ENCODE data around the gene PXK. TPM values are rescaled to one million over a fixed set of nuclear protein-coding genes. Genes with fewer than 3 reads are reported as not detected.
"Not testable (repeated sequence)": the region's sequence is repeated elsewhere in the genome, so short reads cannot be mapped to it uniquely, and the experiment has no call there.

Gene PXK
- total RNA-seq, 1 experiment from 2014 or later = 28.3 TPM

DNA sequence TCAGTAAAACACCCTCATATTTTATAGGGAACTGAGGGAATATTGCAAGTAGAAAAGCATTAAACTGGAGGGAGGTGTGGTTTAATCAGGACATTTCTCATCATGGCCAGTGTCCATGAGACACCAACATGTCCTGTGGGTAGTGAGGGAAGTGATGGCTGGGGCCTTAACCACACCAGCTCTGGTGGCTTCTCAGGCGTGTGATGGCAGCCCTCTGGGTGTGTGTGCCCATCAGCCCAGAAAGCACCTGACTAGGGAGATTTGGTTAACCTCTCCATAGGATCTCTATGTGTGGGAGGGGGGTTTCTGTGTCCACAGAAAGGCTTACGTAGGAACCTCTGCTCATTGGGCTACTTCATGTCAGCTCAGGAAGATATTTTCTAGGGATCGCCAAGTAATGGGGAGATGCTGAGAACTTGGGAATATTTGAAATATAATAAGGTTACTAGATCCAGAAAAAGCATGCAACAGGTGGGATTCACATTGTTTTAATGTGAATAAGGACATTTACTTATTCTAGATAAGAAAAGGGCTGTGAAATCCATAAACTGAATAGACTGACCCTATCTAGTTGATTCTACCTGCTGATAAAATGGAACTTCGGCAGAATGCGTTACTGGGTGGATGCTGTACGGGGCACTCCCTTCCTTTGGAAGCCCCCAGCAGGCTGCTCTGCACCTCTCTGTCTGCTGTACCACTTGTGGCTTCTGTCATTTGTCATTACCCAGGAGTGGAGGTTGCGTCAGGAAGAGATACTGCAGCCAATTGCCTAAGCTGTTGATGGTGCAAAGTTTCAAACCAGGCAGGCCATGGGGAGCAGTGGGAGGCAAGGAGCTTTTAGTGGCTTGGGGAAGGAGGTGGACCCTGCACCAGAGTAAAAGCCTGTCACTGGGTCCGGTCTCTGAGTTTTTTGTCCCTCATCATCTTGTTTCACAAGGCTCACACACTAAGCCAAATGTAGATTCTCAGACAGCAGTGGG, 79.4 kb downstream of the PXK start:
- DNase-seq (ENCODE audit: extremely low read depth, low read depth) = no peak

DNA sequence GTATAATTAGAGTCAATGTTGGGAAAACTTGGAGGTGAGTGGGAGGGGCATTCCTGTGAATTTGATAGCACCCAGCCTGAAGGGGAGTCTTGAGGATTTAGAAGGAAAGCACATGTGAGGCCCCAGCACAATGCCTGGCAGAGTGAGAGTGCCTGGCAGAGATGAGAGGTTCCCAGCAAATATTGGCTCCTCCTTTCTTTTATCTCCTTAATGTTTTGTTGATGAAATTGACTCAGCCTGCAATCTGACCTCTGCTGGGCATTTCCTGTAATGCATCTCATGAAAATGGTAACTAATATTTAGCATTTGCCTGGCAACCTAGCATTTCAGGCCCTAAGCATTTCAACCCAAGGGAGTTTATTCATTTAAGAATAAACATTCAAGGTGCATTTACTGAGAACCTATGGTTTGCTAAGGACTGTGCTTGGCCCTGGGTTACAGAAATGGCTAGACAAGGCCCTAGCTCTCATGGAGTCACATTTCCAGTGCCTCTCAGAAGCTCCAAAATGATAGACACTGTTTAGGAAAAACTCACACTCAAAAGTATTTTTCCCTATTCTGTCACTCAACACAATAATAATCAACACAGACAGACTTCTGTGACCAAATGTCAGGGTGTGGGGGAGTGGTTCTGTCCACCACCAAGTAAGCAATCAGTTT, 82.0 kb downstream of the PXK start:
- DNase-seq (ENCODE audit: extremely low read depth, low read depth) = peak; percentile 46

DNA sequence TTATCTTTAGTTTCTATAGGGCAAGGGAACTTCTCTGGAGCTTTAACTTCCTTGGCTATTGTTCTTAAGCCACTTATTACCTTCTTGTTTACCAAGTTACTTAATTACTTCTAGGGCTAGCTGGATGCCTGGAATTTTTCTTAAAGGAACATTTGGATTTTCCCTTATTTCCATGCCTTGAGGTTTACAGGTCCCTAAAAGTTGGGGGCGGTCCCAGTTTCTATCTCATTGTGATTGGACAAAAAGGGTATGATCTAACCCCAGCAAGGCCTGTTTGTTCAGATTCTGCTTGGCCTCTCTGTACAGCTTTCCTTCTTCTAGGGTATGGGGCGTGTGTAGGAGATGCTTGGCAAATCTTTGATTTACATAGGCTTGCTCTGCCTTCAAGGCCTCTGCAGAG, 83.5 kb downstream of the PXK start:
- DNase-seq (ENCODE audit: extremely low read depth, low read depth) = no peak

DNA sequence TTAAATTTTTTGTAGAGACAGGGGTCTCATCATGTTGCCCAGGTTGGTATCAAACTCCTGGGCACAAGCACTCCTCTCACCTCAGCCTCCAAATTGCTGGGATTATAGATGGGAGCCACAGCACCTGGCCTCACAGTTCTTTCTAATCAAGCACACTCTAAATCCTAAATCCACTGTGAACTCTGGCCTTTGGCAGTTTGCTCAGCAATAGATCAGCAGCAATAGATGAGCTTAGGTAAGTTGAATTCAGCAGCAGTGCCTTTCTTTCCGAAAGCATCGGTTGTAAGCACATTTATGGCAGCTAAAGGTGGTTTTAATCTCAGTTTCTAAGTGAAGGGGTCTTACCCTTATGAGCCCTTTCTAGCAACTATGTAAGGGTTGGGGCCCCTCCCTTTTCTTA, 84.4 kb downstream of the PXK start:
- no peak for DNase-seq (ENCODE audit: extremely low read depth, low read depth)

DNA sequence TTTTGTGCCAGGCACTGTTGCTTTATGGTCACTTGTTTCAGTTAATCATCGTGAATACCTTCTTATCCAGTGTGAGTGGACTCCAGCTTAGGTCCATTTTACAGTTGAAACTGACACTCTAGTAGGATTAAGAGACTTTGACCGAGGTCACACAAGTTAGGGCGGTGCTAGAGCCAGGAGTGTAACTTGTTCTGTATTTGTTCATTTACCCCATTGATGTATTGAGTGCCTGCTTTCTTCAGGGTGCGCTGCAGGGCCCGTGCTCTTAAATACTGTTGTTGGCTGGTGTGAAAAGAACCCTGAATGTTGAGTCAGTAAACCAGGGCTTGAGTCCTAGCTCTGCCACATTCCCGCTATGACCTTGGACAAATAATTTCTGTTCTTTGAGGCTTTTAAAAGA, 85.5 kb downstream of the PXK start:
- DNase-seq (ENCODE audit: extremely low read depth, low read depth) = no peak

DNA sequence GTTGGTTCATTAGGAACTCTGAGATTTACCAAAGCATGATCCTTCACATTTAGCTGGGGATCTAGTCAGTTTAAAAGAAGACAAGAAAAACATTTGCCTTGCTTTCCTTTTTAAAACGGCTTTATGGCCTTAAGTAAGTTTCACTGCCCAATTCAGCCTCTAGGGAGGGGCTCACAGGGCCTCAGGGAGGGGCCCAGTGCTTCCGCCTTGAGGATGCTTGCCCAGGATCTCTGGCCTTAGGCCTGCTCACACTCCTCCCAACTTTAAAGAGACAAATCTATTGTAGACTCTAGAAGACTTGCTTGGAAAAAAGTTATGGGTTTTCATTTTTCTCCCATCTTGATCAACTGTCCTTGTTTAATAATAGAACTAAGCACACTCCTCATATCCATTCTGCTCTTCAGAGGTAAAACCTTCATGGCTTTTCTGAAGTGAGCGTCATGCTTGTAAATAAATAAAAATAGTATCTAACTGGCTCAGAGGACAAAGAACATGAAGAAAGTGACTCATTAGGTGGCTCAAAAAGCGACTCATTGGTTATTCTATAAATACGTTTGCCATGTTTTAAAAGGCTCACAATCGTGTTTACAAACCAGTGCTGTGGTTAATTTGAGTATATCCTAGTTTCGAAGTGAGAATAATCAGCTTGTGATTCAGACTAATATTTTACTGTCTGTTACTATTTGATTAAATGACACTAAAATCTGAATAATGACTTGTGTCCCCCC, 87.3 kb downstream of the PXK start:
- no peak for DNase-seq (ENCODE audit: extremely low read depth, low read depth)

DNA sequence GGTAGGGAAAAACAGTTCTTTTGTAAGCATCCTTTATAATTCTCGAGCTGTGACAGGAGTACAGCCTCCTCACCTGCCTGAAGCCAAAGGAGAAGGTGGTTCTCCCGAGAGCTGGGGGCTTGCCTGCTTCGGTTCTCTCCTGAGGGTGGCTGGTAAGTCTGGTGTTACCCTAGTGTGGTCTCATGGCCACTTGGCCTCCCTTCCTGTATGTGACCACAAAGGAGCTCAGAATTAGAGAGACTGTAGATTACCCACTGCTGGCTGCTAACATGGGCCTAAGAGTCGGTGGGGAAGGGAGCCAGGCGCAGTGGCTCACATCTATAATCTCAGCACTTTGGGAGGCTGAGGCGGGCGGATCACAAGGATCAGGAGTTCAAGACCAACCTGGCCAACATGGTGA, 88.3 kb downstream of the PXK start:
- no peak for DNase-seq (ENCODE audit: extremely low read depth, low read depth)

DNA sequence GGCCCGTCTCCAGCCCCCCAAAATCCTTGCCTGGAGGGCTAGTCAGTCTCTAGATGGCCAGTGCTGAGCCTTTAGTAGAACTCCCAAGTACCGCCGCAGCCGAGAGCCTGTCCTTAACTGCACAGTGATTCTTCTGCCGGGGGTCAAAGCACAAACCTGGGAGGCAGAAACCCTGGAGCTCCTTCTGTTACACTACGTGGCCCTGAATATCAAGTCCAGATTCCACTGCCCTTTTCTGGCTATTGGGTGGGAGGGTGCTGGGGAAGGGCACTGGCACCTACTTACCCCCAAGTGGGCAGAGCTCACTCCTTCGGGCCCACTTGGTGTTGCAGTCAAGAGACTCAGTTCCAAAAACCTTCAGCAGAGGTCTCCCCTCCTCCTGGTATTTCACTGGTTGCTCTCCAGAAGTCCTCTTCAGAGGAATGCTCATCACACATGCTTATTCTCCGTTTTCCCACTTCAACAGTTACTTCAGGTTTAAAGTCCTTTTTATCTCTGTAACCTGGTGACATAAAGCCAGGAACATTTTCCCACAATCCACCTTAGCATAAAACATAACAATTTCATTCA, 90.1 kb downstream of the PXK start:
- peak; percentile 16 for DNase-seq (ENCODE audit: extremely low read depth, low read depth)

DNA sequence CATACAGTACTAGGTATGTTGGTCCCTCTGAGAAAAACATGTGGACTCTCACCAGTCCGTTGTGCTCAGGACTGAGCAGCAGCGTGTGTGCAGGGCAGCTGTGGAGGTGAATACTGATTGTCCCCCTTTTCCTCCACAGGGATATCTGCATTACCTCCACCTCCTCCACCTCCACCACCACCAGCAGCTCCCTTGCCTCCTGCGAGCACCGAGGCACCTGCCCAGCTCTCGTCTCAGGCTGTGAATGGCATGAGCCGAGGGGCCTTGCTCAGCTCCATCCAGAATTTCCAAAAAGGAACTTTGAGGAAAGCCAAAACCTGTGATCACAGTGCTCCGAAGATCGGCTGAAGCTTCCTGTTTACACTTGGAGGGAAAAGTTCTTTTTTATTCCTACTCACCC, 91.9 kb downstream of the PXK start:
- no peak for DNase-seq (ENCODE audit: extremely low read depth, low read depth)

DNA sequence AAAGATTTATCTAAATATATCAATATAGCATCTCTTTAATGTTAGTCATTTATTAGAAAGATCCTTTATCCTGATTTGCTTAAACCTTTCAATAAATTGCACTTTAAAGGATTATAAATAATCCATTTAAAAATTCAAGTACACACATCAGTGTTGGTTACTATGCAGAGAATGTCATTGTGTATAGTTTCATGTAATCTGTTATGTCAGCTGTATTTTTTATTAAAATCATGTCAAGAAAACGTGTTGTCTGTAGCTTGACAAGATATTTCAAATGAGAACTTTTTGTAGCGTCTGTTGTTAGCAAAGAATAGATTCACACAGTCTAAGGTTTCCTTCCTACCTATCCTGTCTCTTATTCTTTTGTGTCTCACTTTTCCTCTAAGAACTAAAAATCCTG, 93.1 kb downstream of the PXK start:
- DNase-seq (ENCODE audit: extremely low read depth, low read depth) = no peak

DNA sequence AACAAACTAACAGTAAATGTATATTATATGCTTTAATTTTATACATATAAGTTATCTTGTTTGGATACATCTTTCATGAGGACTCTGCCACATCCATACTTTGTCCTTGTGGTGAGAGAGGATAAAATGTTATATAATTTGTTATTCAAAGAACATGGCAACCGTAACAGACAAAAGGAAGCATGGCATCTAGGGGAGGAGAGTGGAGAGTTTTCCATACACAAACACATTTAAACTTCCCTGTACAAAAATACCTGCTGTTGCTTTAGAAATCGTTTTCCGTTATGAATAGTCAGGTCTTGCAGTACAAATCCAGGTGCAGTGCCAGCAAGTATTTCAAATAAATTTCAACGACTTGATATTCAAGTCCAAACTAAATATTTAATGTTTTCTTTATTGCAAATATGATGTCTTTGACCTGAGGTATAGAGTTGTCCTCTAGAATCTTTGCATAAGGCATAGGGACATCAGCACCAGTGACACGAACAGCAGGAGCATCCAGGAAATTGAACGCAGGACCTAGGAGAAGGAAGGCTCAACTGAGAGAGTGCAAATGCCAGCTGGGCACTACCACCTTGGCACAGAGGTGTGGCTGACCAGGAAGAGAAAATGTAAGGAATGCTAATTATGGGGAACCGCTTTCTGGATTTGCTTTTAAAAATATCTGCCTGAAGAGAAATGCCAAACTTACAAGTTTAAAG, 95.1 kb downstream of the PXK start:
- DNase-seq (ENCODE audit: extremely low read depth, low read depth) = no peak

DNA sequence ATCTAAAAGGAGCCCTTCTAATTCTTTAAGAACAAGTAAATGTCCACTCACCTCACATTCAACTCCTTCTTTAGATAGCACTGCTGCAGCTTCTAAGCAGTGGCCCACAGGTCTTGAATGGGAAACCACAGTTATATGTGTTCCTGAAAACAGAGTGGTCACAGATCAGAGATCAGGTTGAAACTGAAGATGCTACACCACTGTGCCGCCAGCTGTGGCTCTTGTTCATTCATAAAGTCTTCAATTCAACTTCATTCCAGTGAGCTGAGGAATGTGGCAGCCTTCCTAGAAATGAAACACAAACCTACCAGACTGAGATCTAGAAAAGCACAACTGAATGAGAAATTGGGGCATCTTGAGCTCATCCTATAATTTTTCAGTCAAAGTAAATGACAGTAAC, 97.0 kb downstream of the PXK start:
- no peak for DNase-seq (ENCODE audit: extremely low read depth, low read depth)

DNA sequence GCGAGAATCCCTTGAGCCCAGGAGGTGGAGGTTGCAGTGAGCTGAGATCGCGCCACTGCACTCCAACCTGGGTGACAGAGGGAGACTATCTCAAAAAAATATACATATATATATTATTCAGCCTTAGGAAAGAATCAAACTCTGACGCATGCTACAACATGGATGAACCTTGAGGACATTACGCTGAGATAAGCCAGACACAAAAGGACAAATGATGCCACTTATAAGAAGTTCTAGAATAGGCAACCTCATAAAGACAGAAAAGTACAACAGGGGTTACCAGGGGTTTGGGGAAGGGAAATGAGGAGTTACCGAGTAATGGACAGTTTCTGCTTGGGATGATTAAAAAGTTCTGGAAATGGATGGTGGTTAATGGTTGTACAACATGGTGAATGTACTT, 100.2 kb downstream of the PXK start:
- DNase-seq (ENCODE audit: extremely low read depth, low read depth) = no peak

DNA sequence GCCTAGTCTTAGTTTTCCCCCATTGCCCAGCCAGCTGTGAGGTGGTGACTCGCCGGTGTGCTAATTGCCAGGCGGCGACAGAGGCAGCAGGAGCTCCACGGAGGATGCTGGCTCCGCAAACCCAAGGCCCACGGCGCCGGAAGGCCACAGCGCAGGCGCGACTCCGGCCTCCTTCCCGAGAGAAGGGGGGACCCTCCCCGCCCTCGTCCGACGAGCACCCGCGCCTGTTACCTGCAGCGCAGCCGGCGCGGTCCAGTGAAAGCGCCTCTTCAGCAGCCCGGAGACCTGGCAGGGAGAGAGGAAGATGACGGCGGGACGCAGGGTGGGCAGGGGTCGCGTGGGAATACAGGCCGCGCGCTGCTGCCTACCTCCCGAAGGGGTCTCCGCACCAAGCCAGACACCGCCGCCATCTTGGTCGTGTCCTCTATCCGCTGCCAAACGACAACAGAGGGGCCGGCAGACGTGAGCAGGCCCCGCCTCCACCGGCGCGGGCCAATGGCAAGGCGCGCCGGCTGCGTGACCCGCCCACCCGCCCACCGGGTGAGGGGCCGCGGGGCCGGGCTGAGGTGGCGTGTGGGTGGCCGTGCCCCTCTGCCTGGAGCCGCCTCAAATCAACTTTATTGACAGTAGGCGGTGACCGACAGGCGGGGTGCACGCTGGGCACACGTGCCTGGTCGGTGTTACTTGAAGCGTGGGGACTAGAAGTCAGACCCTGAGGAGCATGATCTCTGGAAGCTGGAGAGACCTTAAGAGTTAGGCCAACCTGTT, 100.9 kb downstream of the PXK start, which contains the start of gene PDHB:
TSS of gene PDHB (minus strand) at position 433 of the 768 bp plus-strand sequence. CDS start at position 410, 23 bp downstream.
- DNase-seq (ENCODE audit: extremely low read depth, low read depth) = peak; percentile 72

DNA sequence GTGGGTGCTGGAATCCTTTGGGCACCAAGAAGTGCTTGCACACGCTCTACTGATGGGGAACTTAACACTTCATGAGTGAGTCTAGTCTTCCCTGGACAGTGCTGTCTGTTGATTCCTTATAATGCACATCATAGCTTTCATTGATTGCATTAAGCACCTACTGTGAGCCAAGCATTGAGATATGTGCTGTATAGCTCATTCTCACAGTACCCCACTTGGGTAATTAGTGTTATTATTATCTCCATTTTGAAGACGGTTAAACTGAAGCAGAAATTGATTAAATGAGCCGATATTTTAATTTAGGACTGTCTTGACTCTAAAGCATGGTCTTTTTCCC, 101.4 kb downstream of the PXK start:
- no peak for DNase-seq (ENCODE audit: extremely low read depth, low read depth)

DNA sequence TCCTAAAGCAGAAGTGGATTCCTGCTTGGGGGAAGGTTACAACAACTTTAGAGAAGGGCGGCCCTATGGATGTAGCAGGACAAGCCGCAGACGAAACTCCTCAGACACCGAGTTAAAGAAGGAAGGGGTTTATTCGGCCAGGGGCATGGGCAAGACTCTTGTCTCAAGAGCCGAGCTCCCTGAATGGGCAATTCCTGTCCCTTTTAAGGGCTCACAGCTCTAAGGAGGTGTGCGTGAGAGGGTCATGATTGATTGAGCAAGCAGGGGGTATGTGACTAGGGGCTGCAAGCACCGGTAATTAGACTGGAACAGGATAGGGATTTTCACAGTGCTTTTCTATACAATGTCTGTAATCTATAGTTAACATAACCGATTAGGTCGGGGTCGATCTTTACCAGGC, 101.8 kb downstream of the PXK start:
- DNase-seq (ENCODE audit: extremely low read depth, low read depth) = no peak

DNA sequence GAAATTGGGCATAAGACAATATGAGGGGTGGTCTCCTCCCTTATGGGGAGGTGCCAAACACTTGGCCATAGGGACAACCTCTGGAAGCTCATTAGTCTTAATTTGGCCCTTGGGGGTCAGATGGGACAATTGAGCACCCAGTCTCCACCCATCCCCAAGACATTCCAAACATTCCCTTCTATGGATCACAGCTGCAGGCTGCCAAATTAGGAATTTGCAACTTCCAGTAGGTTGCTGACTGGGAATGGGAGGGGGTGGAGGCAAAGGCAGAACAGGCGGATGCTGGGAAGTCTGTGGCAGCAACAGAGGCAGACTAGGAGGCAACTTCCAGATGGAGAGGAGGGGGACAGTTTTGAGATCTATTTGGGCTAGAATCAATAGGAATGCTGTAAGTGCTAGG, 102.3 kb downstream of the PXK start:
- no peak for DNase-seq (ENCODE audit: extremely low read depth, low read depth)

DNA sequence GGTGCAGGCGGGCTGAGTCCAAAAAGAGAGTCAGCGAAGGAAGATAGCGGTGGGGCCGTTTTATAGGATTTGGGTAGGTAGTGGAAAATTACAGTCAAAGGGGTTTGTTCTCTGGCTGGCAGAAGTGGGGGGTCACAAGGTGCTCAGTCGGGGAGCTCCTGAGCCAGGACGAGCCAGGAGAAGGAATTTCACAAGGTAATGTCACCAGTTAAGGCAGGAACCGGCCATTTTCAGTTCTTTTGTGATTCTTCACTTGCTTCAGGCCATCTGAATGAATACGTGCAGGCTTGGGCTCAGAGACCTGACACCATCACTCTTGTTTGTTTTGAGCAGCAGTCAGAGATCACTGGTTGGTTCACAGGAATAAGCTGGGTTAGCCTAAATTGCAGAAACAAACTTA, 104.6 kb downstream of the PXK start:
- DNase-seq (ENCODE audit: extremely low read depth, low read depth) = not testable (repeated sequence)

DNA sequence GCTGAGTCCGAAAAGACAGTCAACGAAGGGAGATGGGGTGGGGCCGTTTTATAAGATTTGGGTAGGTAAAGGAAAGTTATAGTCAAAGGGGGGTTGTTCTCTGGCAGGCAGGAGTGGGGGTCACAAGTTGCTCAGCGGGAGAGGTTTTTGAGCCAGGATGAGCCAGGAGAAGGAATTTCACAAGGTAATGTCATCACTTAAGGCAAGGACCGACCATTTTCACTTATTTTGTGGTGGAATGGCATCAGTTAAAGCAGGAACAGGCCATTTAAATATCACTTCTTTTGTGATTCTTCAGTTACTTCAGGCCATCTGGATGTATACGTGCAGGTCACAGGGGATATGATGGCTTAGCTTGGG, 108.3 kb downstream of the PXK start:
- not testable (repeated sequence) for DNase-seq (ENCODE audit: extremely low read depth, low read depth)

Measured in NCI-H460 (cell line).